ENCODE results near the gene RALGAPA2.

- TF ChIP-seq, protein P1, sequence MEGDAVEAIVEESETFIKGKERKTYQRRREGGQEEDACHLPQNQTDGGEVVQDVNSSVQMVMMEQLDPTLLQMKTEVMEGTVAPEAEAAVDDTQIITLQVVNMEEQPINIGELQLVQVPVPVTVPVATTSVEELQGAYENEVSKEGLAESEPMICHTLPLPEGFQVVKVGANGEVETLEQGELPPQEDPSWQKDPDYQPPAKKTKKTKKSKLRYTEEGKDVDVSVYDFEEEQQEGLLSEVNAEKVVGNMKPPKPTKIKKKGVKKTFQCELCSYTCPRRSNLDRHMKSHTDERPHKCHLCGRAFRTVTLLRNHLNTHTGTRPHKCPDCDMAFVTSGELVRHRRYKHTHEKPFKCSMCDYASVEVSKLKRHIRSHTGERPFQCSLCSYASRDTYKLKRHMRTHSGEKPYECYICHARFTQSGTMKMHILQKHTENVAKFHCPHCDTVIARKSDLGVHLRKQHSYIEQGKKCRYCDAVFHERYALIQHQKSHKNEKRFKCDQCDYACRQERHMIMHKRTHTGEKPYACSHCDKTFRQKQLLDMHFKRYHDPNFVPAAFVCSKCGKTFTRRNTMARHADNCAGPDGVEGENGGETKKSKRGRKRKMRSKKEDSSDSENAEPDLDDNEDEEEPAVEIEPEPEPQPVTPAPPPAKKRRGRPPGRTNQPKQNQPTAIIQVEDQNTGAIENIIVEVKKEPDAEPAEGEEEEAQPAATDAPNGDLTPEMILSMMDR (conservative IDR thresholded peaks at IDR 0.05; ENCODE audit: low read length): no peak
- TF ChIP-seq EZH2phosphoT487 (IDR thresholded peaks at IDR 0.05; ENCODE audit: borderline replicate concordance): no peak
These were observed 238.8 kb downstream of the RALGAPA2 start for GRCh38 chr20:20473657-20474056.
